NK-92 (cell line): ENCODE results near the gene MPP2.
"Not testable (repeated sequence)": the region's sequence is repeated elsewhere in the genome, so short reads cannot be mapped to it uniquely, and the experiment has no call there.

Experiments
- DNase-seq: peaks from one replicate; lab custom pipeline; 2025; ENCODE audit not compliant: unreplicated experiment; lab: John Stamatoyannopoulos, UW

Gene MPP2

GRCh38 chr17:43931062-43931571 is 23.8 kb upstream of the MPP2 start:
- no peak for DNase-seq

- DNase-seq, result no peak
Measured at GRCh38 chr17:43928609-43929008, 21.3 kb upstream of the MPP2 start.

GRCh38 chr17:43927929-43928328 is 20.6 kb upstream of the MPP2 start:
- not testable (repeated sequence) for DNase-seq

- no peak for DNase-seq
Measured at GRCh38 chr17:43927060-43927864, 19.9 kb upstream of the MPP2 start.

DNA sequence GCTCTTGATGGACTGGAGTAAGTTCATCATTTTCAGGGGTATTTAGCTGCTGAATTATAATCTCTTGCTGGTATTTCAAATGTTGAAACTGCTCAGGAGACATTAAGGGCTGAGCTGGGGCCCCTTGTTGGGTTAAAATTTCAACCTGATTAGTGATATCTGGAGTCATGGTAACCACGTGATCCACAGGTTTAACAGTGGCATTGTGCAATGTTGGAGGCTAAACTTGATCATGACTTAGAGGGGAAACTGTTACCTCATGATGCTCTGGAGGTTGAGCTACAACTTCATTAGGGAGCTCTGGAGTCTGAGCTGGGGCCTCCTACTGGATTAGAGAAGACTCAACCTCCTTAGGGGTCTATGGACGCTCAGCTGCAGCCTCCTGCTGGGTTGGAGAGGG is 17.2 kb upstream of the MPP2 start:
- DNase-seq, result no peak

DNA sequence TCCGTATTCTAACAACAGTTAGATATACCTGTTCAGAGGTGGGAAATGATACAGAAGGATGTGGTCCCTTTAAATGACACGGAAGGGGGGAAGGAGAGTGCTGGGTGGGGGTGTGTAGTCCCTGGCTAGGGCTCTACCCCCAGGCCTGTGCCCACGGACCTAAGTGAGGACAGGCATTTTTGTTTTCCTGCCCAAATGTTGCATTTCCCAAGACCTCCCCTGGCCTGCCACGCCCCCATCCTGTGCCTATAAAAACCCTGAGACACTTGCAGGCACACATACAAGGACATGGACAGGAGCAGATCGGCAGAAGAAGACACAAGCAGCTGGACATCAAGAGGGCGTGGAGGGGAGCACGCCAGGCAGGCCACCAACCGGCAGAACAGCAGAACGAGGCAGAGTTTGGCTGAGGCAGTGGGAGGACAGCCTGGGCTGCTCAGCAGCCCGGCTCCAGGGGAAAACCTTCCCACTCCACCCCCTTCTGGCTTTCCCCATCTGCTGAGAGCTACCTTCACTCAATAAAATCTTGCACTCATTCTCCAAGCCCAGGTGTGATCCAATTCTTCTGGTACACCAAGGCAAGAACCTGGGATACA is 13.3 kb upstream of the MPP2 start:
- no peak for DNase-seq

DNA sequence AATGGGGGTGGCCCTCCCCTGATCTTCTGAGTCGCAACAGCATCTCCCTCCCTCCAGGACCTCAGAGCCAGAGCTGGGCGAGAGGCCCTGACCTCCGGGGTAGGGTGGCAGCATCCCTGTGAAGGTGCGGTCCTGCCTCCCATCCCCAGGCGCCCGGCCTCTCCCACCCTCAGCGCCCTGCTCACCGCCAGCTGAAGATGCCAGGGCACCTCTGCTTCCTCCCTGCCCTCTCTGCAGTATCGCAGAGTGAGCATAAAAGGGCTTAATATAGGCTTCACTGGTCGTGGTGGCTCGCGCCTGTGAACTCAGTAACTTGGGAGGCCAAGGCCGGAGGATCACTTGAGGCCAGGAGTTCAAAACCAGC is 10.7 kb upstream of the MPP2 start:
- no peak for DNase-seq

GRCh38 chr17:43917348-43918025 is 10.2 kb upstream of the MPP2 start:
- no peak for DNase-seq

DNA sequence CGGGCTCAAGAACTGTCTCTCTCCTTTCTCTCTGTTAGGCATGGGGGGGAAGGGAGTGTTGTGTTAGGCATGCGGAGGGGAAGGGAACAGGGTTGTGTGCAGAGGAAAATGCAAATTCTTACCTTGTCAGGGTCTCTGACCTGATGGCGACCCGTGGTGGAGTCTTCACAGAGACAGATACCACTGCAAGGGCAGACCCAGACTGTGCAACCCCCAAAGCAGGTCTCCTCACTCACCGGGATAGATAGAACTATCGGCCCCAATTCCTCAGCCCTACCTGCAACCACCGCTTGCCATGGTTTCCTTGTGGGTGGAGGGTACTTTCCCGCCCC is 9.6 kb upstream of the MPP2 start:
- DNase-seq, result no peak

DNA sequence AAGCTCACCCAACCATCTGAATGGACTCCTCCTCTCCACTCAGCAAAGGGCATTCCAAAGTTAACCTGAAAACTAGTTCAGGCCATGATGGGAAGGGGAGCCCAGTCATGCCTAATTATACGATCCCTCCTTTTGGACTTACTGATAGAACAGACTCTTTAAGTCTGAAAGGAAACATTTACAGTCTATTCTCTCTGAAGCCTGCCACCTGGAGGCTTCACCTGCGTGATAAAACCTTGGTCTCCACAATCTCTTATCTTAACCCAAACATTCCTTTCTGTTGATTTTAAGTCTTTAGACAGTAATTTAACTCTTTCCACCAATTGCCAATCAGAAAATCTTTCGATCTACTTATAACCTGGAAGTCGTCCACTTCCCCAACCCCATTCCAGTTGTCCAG is 9.0 kb upstream of the MPP2 start:
- no peak for DNase-seq

GRCh38 chr17:43915559-43915958 is 8.2 kb upstream of the MPP2 start:
- no peak for DNase-seq

GRCh38 chr17:43914451-43914850 is 7.1 kb upstream of the MPP2 start:
- no peak for DNase-seq

GRCh38 chr17:43913584-43913983 is 6.2 kb upstream of the MPP2 start:
- DNase-seq, result no peak

DNA sequence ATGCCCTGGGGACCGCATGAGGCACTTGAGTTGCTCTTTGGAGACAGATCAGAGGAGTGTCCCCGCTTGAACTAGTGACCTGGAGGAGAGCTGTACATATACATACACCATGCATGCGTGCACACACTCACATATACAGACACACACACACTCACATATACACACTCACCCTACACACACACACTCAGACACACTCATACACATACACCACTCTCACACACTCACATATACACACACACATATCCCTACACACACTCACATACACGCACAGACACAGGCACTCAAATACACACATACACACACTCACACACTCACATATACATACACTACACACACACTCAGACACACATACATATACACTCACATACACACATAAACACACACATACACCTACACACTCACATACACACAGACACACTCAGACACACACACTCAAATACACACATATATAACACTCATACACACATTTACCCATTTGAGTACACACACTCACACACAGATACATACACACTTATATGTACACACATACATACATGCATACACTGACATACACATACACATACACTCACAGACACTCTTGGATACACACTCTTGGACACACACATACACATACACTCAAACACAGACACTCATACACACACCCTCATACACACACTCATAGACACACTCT is 5.4 kb upstream of the MPP2 start:
- DNase-seq, result no peak

DNA sequence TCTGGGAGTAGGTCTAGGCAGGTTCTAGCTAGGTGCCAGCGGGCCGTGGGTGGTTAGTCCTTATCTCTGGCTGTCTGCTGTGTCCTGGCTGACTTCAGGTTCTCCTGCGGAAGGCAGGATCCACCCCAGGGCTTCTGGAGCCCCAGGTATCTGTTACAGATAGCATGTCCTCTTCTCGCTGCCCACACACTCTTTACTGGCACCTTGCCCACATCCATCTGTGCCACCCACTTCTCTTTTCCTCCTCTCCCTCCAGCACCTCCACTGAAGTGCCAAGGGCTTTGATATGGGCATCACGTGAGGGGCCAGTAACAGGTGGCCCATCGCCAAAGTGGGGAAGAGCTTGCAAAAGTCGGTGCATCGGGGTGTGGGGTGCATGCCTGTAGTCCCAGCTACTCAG is 4.6 kb upstream of the MPP2 start:
- no peak for DNase-seq

DNA sequence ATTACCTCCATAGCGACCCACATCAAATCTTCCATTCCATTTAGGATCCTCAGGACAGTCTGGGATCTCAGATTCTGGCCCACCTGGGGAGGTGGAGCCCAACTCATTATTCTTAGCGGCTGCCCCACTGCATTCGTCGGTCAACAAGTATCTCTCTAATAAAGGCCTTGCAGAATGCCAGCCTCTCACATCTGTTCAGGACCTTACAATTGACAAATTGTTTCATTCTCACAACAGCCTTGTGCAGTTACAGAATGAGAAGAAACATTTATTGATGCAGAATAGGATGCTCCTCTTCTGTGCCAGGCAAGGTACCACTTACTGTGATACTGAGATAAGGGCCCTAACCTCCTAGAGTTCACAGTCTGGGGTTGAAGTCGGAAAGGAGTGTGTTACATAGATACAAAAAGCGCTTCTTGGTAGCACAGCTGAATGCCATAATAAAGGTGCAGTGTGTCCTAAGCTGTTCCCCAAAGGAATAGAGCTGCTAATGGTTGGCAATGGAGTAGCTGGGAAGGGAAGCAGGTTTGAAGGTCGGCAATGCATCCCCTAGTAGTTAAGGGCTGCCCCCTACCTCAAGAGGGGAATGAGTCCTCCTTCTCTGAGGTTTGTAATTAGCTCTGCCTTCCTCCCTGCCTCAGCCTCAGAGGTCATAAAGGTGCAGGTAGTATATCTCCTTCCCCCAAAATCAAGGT is 2.3 kb upstream of the MPP2 start:
- no peak for DNase-seq

GRCh38 chr17:43907998-43908721 is 824 bp upstream of the MPP2 start:
- DNase-seq, result no peak

DNA sequence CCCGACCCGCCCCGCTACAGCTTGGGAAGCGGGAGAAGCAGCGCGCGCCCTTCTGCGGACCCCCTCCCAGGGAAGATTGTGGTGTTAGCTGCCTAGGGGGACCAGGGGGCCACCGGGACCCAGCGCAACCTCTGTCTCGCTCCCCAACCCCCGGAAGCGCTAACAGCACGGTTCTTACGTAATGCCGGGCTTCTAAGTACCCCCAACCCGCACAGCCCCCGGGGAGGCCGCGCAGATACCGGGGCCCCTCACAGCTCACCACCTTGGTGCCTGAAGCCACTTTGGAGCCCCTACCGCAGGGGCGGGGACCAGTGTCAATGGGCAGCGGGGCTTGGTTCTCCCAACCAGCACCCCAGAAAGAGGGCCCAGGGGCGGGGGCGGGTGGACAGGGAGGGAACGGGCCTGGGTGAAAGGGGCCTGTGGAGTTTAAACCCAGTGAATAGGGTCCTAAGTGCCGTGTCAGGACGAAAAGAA is 348 bp downstream of the MPP2 start:
- DNase-seq, result no peak

- DNase-seq, result no peak
Measured at GRCh38 chr17:43905985-43906852, 1.1 kb downstream of the MPP2 start.
